Suprapubic skin (tissue), 4 donors: ENCODE measurements around the gene EXOC2. TPM values are rescaled to one million over a fixed set of nuclear protein-coding genes. Genes with fewer than 3 reads are reported as not detected.

Source experiments
- DNase-seq, 2 donors: peaks; one replicate each; pipeline ENCODE4 v3.0.0-alpha.2; 2019; ENCODE audit warnings: low spot score in 2 of 2
- H3K27ac ChIP-seq: fragments of 200-600 bp; sonication (generic); one replicate; pipeline ENCODE4 v1.5.1; 2019
- H3K27me3 ChIP-seq: fragments of 200-600 bp; sonication (generic); one replicate; pipeline ENCODE4 v1.5.1; 2019
- H3K36me3 ChIP-seq: fragments of 200-600 bp; sonication (generic); one replicate; pipeline ENCODE4 v1.5.1; 2019
- H3K4me1 ChIP-seq: fragments of 200-600 bp; sonication (generic); one replicate; pipeline ENCODE4 v1.5.1; 2019
- H3K4me3 ChIP-seq: fragments of 200-600 bp; sonication (generic); one replicate; pipeline ENCODE4 v1.5.1; 2019; ENCODE audit warnings: mild to moderate bottlenecking
- H3K9me3 ChIP-seq: fragments of 200-600 bp; sonication (generic); one replicate; pipeline ENCODE4 v1.5.1; 2019
- CTCF ChIP-seq, 2 donors: fragments of 200-600 bp in 1 of 2; fragments of 450-650 bp in 1 of 2; sonication (generic) in 1 of 2; IDR thresholded peaks; one replicate each; pipeline ENCODE4 v1.5.1; 2016 to 2019; ENCODE audit warnings: antibody characterized with exemption in 2 of 2, mild to moderate bottlenecking in 1 of 2, moderate library complexity in 1 of 2
- EP300 ChIP-seq: sonication (generic); formaldehyde crosslinking; IDR thresholded peaks from one replicate; pipeline ENCODE4 v1.6.1; 2017; ENCODE audit warnings: antibody characterized with exemption
- POLR2A ChIP-seq, 2 donors: fragments of 450-650 bp; IDR thresholded peaks; one replicate each; pipeline ENCODE4 v1.6.1; 2017; ENCODE audit warnings: antibody characterized with exemption in 2 of 2, mild to moderate bottlenecking in 2 of 2, moderate library complexity in 2 of 2
- POLR2AphosphoS5 ChIP-seq, 3 donors: sonication (generic); formaldehyde crosslinking; IDR thresholded peaks; one replicate each; pipeline ENCODE4 v1.6.1; 2017; ENCODE audit warnings: antibody characterized with exemption in 3 of 3
- WGBS: methylation state at CpG from one replicate; pipeline ENCODE4 v1.1.5; 2018; 5-methylcytosine and 5-hydroxymethylcytosine counted together
- total RNA-seq, 4 donors: library from RNA; depleted of rRNA; stranded (reverse); fragments of >200 nt; gene quantifications; one replicate each; pipeline ENCODE4 v1.1.0, GENCODE V29; 2016

EXOC2 gene
- total RNA-seq, 4 donors from 2014 or later: 17.7 to 28.1 (median 20.3) TPM

DNA sequence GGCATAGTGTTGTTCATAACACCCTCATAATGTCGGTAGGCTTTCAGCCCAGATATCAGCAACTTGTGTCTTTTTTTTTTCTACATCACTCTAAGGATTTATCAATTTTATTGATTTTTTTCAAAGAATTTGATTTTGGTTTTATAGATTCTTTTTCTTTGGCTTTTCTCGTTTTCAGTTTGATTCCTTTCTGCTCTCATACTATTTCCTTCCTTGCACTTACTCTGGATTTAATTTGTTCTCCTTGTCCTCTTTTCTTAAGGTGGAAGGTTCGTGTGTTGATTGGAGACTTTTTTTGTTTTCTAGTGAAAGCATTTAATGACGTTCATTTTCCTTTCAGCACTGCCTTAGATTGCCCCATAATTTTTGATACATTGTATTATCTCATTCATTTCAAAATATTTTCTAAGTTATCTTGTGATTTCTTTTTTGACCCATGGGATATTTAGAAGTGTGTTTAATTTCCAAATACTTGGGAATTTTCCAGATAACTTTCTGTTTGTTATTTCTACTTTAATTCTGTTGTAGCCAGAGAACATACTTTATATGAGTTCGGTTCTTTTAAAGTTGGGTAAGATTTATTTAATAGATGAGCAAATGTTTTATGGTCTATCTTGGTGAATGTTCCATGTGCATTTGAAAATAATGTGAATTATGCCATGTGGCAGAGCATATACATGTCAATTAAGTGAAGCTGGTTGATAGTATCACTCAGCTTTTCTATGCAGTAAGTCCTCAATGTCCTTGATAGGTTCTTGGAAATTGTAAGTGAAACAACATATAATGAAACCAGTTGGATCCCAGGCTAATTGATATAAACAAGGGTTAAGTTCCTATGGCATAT is 238.6 kb downstream of the EXOC2 start:
- no peak overlapping the region for H3K4me3 ChIP-seq
- H3K27me3 ChIP-seq: peaks cover 4% of the 10 kb centered on the region
- H3K36me3 ChIP-seq: no peaks in the 10 kb centered on the region
- 61% methylated on average over 5 of the region's 5 CpGs for WGBS
- no peak for TF ChIP-seq POLR2A (IDR thresholded peaks at IDR 0.05)
- TF ChIP-seq POLR2AphosphoS5 (IDR thresholded peaks at IDR 0.05): no peak
- no peak for TF ChIP-seq EP300
- TF ChIP-seq CTCF (IDR thresholded peaks at IDR 0.05): no peak
- H3K27ac ChIP-seq: peak overlapping the region; percentile 61
- no peaks in the 10 kb centered on the region for H3K9me3 ChIP-seq
- no peaks in the 10 kb centered on the region for H3K4me1 ChIP-seq
- DNase-seq: no peak

DNA sequence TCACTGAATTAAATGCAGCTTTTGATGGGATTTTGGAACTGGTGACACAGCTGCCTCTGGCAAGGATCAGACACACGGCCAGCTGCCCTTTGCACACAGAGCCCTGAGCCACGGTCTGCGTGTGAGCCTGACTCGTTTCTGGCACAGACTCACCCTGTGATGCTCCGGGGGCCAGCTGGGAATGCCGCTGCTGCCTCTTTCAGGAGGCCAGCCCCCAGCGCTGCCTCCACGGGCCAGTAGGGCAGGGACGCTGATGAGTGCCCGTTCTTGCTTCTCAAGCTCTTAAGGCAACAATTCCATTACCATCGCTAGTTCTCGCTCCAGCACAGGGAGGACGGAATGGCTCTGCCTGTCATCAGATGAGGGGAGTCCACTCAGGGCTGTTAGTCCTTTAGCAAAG is 239.8 kb downstream of the EXOC2 start:
- H3K4me3 ChIP-seq: peak overlapping the region; percentile 14

GRCh38 chr6:452301-453067 is 240.5 kb downstream of the EXOC2 start:
- H3K36me3 ChIP-seq: no peaks in the 10 kb centered on the region
- no peaks in the 10 kb centered on the region for H3K4me1 ChIP-seq
- TF ChIP-seq POLR2AphosphoS5 (IDR thresholded peaks at IDR 0.05) (no peak), POLR2A (IDR thresholded peaks at IDR 0.05) (no peak), EP300 (no peak), CTCF (IDR thresholded peaks at IDR 0.05) (no peak)
- no peaks in the 10 kb centered on the region for H3K9me3 ChIP-seq
- peaks cover 4% of the 10 kb centered on the region for H3K27me3 ChIP-seq
- DNase-seq: no peak
- WGBS: 88% methylated on average over 9 of the region's 9 CpGs
- H3K4me3 ChIP-seq: no peak overlapping the region
- H3K27ac ChIP-seq: peak overlapping the region; percentile 49

More for the DNA sequence above, 239.8 kb downstream of the EXOC2 start:
- Histone ChIP-seq H3K36me3 (no peaks in the 10 kb centered on the region), H3K9me3 (no peaks in the 10 kb centered on the region), H3K27me3 (peaks cover 4% of the 10 kb centered on the region), H3K27ac (peak overlapping the region; percentile 61), H3K4me1 (no peaks in the 10 kb centered on the region)
- peak in 1 of 2 donors; percentile 41 for TF ChIP-seq POLR2A (IDR thresholded peaks at IDR 0.05)
- no peak for TF ChIP-seq CTCF (IDR thresholded peaks at IDR 0.05)
- TF ChIP-seq EP300: no peak
- TF ChIP-seq POLR2AphosphoS5 (IDR thresholded peaks at IDR 0.05): peak in 1 of 3 donors; percentile 33
- WGBS: 56% methylated on average over 11 of the region's 13 CpGs
- DNase-seq: peak in 1 of 2 donors; percentile 91

- no peaks in the 10 kb centered on the region for H3K36me3 ChIP-seq
- WGBS: 82% methylated on average over 8 of the region's 8 CpGs
- H3K9me3 ChIP-seq: no peaks in the 10 kb centered on the region
- H3K27me3 ChIP-seq: peaks cover 4% of the 10 kb centered on the region
- no peak overlapping the region for H3K27ac ChIP-seq
- no peak overlapping the region for H3K4me3 ChIP-seq
- TF ChIP-seq POLR2AphosphoS5 (IDR thresholded peaks at IDR 0.05) (no peak), CTCF (IDR thresholded peaks at IDR 0.05) (no peak), EP300 (no peak), POLR2A (IDR thresholded peaks at IDR 0.05) (no peak)
- DNase-seq: no peak
- no peaks in the 10 kb centered on the region for H3K4me1 ChIP-seq
These were observed 241.1 kb downstream of the EXOC2 start for GRCh38 chr6:451847-452246.

- no peak overlapping the region for H3K4me3 ChIP-seq
- H3K27me3 ChIP-seq: peaks cover 4% of the 10 kb centered on the region
- DNase-seq: no peak
- H3K9me3 ChIP-seq: no peaks in the 10 kb centered on the region
- no peak for TF ChIP-seq POLR2A (IDR thresholded peaks at IDR 0.05)
- TF ChIP-seq EP300: no peak
- TF ChIP-seq CTCF (IDR thresholded peaks at IDR 0.05): no peak
- no peak for TF ChIP-seq POLR2AphosphoS5 (IDR thresholded peaks at IDR 0.05)
- H3K4me1 ChIP-seq: no peaks in the 10 kb centered on the region
- H3K27ac ChIP-seq: no peak overlapping the region
- 93% methylated on average over 9 of the region's 12 CpGs for WGBS
- H3K36me3 ChIP-seq: no peaks in the 10 kb centered on the region
These were observed 241.6 kb downstream of the EXOC2 start for GRCh38 chr6:451336-451735.
